GM10266 (cell line): Measurements from ENCODE around the gene ZNF280B.

Experiments used
- DNase-seq: peaks from one replicate; pipeline ENCODE4 v3.0.0; 2012; ENCODE audit errors: extremely low spot score
- CTCF ChIP-seq: IDR thresholded peaks from 2 replicates; pipeline ENCODE4 v1.5.1; 2012; ENCODE audit warnings: mild to moderate bottlenecking, low read depth; ENCODE audit not compliant: control insufficient read depth, insufficient read depth; ENCODE audit errors: missing control alignments

Gene ZNF280B

GRCh38 chr22:22467112-22467511, 41.4 kb downstream of the ZNF280B start:
- no peak for TF ChIP-seq CTCF
- no peak for DNase-seq

GRCh38 chr22:22465782-22466181, 42.8 kb downstream of the ZNF280B start:
- DNase-seq = no peak
- no peak for TF ChIP-seq CTCF

- no peak for DNase-seq
- no peak for TF ChIP-seq CTCF
Measured at GRCh38 chr22:22465094-22465602, 43.4 kb downstream of the ZNF280B start.

- no peak for TF ChIP-seq CTCF
- DNase-seq = no peak
Measured at GRCh38 chr22:22464541-22465054, 43.9 kb downstream of the ZNF280B start.

GRCh38 chr22:22463855-22464540, 44.5 kb downstream of the ZNF280B start:
- peak; percentile 54 for DNase-seq
- TF ChIP-seq CTCF = peak; percentile 64

GRCh38 chr22:22462813-22463567, 45.6 kb downstream of the ZNF280B start:
- peak; percentile 26 for TF ChIP-seq CTCF
- no peak for DNase-seq

GRCh38 chr22:22461583-22461982, 47.0 kb downstream of the ZNF280B start:
- no peak for TF ChIP-seq CTCF
- DNase-seq = no peak
